HCT116 (cell line): Measurements from ENCODE around the gene GAS2L2. TPM values are rescaled to one million over a fixed set of nuclear protein-coding genes. Genes with fewer than 3 reads are reported as not detected.

Experiments
- ATAC-seq: fragments of 200-7000 bp; cut with Tn5 transposase; 2 replicates; pipeline ENCODE4 v1.9.1; 2020; ENCODE audit warnings: mild to moderate bottlenecking, moderate library complexity
- BruUV-seq: library from RNA; stranded (reverse); fragments of 400-500 nt; replicated peaks from 2 replicates; lab custom pipeline; 2021; lab: Mats Ljungman, UMichigan
- CTCF ChIA-PET: fragments of 300-600 bp; sonication (Branson Sonifier 250); formaldehyde crosslinking; loops from one replicate; lab custom pipeline; 2021; ENCODE audit warnings: antibody characterized with exemption; lab: Charles Lee
- POLR2A ChIA-PET: fragments of 300-600, 350-600 bp; sonication (Branson Sonifier 250); formaldehyde crosslinking; loops from one replicate; lab custom pipeline; 2021; ENCODE audit warnings: antibody characterized with exemption; lab: Charles Lee
- RAD21 ChIA-PET, 2 experiments: fragments of 300-600 bp; sonication (Branson Sonifier 250); formaldehyde crosslinking; loops; one replicate each; lab custom pipeline; 2023; ENCODE audit warnings: low total read pairs in 2 of 2; ENCODE audit not compliant: uncharacterized antibody in 2 of 2, unreplicated experiment in 2 of 2, low non-redundant PET in 1 of 2; lab: Charles Lee
- DNase-seq: peaks from one replicate; pipeline ENCODE4 v3.0.0-alpha.2; 2010; ENCODE audit warnings: low read depth, low spot score
- H2AFZ ChIP-seq: fragments of 200-600 bp; shearing (Covaris generic), sonication (generic); 2 replicates; pipeline ENCODE4 v1.6.1; 2017; ENCODE audit warnings: low read depth, mixed run types, mixed read lengths, antibody characterized with exemption, low read length; ENCODE audit not compliant: poor library complexity, severe bottlenecking
- H3K27ac ChIP-seq: 2 replicates; pipeline ENCODE4 v1.5.1; 2012; ENCODE audit warnings: low read depth, low read length
- H3K27me3 ChIP-seq: fragments of 200-600 bp; sonication (generic); 2 replicates; pipeline ENCODE4 v1.6.1; 2016; ENCODE audit warnings: mixed run types, low read length, mixed read lengths; ENCODE audit not compliant: insufficient read depth
- H3K36me3 ChIP-seq, 2 experiments: fragments of 200-500 bp in 1 of 2; fragments of 200-600 bp in 1 of 2; sonication (Bioruptor generic) in 1 of 2; sonication (generic) in 1 of 2; 2 replicates each; pipeline versions ENCODE4 v1.5.1 to v1.6.1; 2014 to 2016; ENCODE audit warnings: low read length in 2 of 2, inconsistent platforms in 1 of 2, mixed read lengths in 1 of 2, mixed run types in 1 of 2; ENCODE audit not compliant: insufficient read depth in 2 of 2, control insufficient read depth in 1 of 2
- H3K4me1 ChIP-seq, 2 experiments: fragments of 200-600 bp in 1 of 2; sonication (generic) in 1 of 2; 2 replicates each; pipeline versions ENCODE4 v1.5.1 to v1.6.1; 2012 to 2017; ENCODE audit warnings: low read length in 2 of 2, inconsistent platforms in 1 of 2, mild to moderate bottlenecking in 1 of 2, mixed read lengths in 1 of 2, mixed run types in 1 of 2, moderate library complexity in 1 of 2; ENCODE audit not compliant: insufficient read depth in 2 of 2, control insufficient read depth in 1 of 2
- H3K4me2 ChIP-seq: fragments of 200-600 bp; sonication (generic); 2 replicates; pipeline ENCODE4 v1.6.1; 2017; ENCODE audit warnings: mixed run types, low read length, mixed read lengths
- H3K4me3 ChIP-seq, 2 experiments: fragments of 200-600 bp in 1 of 2; sonication (generic) in 1 of 2; replicated peaks in 1 of 2; 2 replicates each; pipeline ENCODE4 v1.5.1; 2011 to 2016; ENCODE audit warnings: low read length in 2 of 2, control low read depth in 1 of 2, low read depth in 1 of 2, mild to moderate bottlenecking in 1 of 2, mixed read lengths in 1 of 2, mixed run types in 1 of 2
- H3K79me2 ChIP-seq: fragments of 200-600 bp; sonication (generic); 2 replicates; pipeline ENCODE4 v1.6.1; 2017; ENCODE audit warnings: mild to moderate bottlenecking, mixed run types, low read length, moderate library complexity, mixed read lengths; ENCODE audit not compliant: insufficient read depth
- H3K9ac ChIP-seq: fragments of 200-600 bp; sonication (generic); 2 replicates; pipeline ENCODE4 v1.6.1; 2016; ENCODE audit warnings: low read length, mixed read lengths
- H3K9me2 ChIP-seq: fragments of 200-600 bp; sonication (generic), shearing (Covaris generic); 2 replicates; pipeline ENCODE4 v1.6.1; 2017; ENCODE audit warnings: mixed run types, mild to moderate bottlenecking, moderate library complexity; ENCODE audit not compliant: insufficient read depth
- H3K9me3 ChIP-seq, 2 experiments: fragments of 200-500 bp in 1 of 2; fragments of 200-600 bp in 1 of 2; sonication (Bioruptor generic) in 1 of 2; sonication (generic) in 1 of 2; 2 replicates each; pipeline ENCODE4 v1.6.1; 2014 to 2017; ENCODE audit warnings: low read length in 2 of 2, mixed read lengths in 2 of 2, inconsistent platforms in 1 of 2, low read depth in 1 of 2, mild to moderate bottlenecking in 1 of 2, mixed run types in 1 of 2, moderate library complexity in 1 of 2; ENCODE audit not compliant: control insufficient read depth in 1 of 2, insufficient read depth in 1 of 2
- H4K20me1 ChIP-seq: fragments of 200-600 bp; sonication (generic), shearing (Covaris generic); 2 replicates; pipeline ENCODE4 v1.6.1; 2017; ENCODE audit warnings: mixed run types, mild to moderate bottlenecking, moderate library complexity; ENCODE audit not compliant: insufficient read depth
- EGR1 ChIP-seq: IDR thresholded peaks from 2 replicates; pipeline ENCODE4 v1.6.1; 2012; ENCODE audit warnings: low read depth
- EZH2 ChIP-seq: fragments of 200-600 bp; sonication (generic); IDR thresholded peaks from 2 replicates; pipeline ENCODE4 v1.6.1; 2017; ENCODE audit warnings: antibody characterized with exemption, mixed run types
- EZH2phosphoT487 ChIP-seq: fragments of 200-600 bp; IDR thresholded peaks from 2 replicates; pipeline ENCODE4 v1.6.1; 2018; ENCODE audit warnings: antibody characterized with exemption, borderline replicate concordance
- JUND ChIP-seq: IDR thresholded peaks from 2 replicates; pipeline ENCODE4 v1.6.1; 2012
- POLR2AphosphoS5 ChIP-seq: IDR thresholded peaks from 2 replicates; pipeline ENCODE4 v1.6.1; 2011; ENCODE audit warnings: mild to moderate bottlenecking, low read depth, low read length, moderate library complexity
- ZFX ChIP-seq: fragments of 450-650 bp; IDR thresholded peaks from 2 replicates; pipeline ENCODE4 v1.6.1; 2017
- intact Hi-C: fragments of 100-400 bp; cut with micrococcal nuclease; formaldehyde crosslinking; loops from 2 replicates; pipeline ENCODE4 v1.10.0; 2022
- total RNA-seq: library from RNA; stranded (reverse); gene quantifications from one replicate; pipeline ENCODE4 v1.2.1, GENCODE V29; 2021; ENCODE audit not compliant: unreplicated experiment
- TF ChIP-seq, protein P1 (sequence below): IDR thresholded peaks from 2 replicates; pipeline ENCODE4 v1.6.1; 2012; ENCODE audit warnings: low read depth

GAS2L2 gene
- total RNA-seq, 1 experiment from 2014 or later = not detected

DNA sequence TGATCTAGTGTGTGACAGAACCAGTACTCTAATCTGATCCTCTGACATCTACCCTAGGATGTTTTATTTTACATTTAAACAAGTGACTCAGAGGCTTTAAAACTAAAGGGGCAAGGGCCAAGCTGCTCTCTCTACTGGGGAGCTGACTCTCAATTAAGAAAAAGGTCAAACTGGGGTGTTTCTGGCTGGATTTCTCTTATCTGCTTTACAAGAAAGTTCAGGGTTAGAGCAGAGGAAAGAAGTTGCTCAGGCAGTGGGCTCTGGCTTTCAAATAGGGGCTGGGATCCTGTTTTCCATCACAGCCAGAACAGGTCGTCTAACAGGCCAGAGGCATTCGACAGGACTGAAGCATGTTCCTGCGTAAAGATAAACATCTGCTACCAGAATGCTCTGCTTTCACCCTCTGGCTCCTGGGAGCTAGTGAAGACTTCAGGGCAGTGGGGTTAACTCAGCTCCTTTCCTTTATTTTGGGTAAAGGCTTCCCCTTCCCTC, 33.9 kb upstream of the GAS2L2 start:
- POLR2A ChIA-PET = interaction anchor here (2.0 kb wide), 1 partner anchor 22 kb away, joined by 11 read pairs; the partner anchor contains the start of gene TAF15
- Histone ChIP-seq H2AFZ (no peak overlapping the region), H3K4me1 (peaks cover 19 to 67% of the 10 kb centered on the region in 2 experiments)

More for the DNA sequence above, 33.9 kb upstream of the GAS2L2 start:
- RAD21 ChIA-PET = no interaction called here
- Histone ChIP-seq H3K36me3 (no peaks in the 10 kb centered on the region), H3K27me3 (no peaks in the 10 kb centered on the region), H3K9me3 (no peaks in the 10 kb centered on the region), H3K79me2 (no peaks in the 10 kb centered on the region), H3K4me3 (no peak overlapping the region), H4K20me1 (no peaks in the 10 kb centered on the region), H3K4me2 (peak overlapping the region; percentile 28), H3K9me2 (no peaks in the 10 kb centered on the region), H3K9ac (peak overlapping the region; percentile 25; the same call in 1 of the 2 replicates), H3K27ac (no peak overlapping the region)
- intact Hi-C loops = no loop called here
- CTCF ChIA-PET = no interaction called here
- ATAC-seq = no peak
- no peak for DNase-seq
- BruUV-seq = no TSS peak
- TF ChIP-seq EZH2phosphoT487 (no peak), ZFX (no peak), JUND (no peak), POLR2AphosphoS5 (no peak), EGR1 (no peak), EZH2 (no peak)
- TF ChIP-seq, protein P1, sequence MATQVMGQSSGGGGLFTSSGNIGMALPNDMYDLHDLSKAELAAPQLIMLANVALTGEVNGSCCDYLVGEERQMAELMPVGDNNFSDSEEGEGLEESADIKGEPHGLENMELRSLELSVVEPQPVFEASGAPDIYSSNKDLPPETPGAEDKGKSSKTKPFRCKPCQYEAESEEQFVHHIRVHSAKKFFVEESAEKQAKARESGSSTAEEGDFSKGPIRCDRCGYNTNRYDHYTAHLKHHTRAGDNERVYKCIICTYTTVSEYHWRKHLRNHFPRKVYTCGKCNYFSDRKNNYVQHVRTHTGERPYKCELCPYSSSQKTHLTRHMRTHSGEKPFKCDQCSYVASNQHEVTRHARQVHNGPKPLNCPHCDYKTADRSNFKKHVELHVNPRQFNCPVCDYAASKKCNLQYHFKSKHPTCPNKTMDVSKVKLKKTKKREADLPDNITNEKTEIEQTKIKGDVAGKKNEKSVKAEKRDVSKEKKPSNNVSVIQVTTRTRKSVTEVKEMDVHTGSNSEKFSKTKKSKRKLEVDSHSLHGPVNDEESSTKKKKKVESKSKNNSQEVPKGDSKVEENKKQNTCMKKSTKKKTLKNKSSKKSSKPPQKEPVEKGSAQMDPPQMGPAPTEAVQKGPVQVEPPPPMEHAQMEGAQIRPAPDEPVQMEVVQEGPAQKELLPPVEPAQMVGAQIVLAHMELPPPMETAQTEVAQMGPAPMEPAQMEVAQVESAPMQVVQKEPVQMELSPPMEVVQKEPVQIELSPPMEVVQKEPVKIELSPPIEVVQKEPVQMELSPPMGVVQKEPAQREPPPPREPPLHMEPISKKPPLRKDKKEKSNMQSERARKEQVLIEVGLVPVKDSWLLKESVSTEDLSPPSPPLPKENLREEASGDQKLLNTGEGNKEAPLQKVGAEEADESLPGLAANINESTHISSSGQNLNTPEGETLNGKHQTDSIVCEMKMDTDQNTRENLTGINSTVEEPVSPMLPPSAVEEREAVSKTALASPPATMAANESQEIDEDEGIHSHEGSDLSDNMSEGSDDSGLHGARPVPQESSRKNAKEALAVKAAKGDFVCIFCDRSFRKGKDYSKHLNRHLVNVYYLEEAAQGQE = no peak
